K562 (cell line): ENCODE measurements around the gene TMPRSS11D. TPM values are rescaled to one million over a fixed set of nuclear protein-coding genes. Genes with fewer than 3 reads are reported as not detected.

Experiments used
- ATAC-seq: fragments of 200-7000 bp; cut with Tn5 transposase; 3 replicates; pipeline ENCODE4 v1.9.1; 2020; ENCODE audit warnings: moderate library complexity
- BruUV-seq: library from RNA; stranded (reverse); fragments of 400-500 nt; replicated peaks from 2 replicates; lab custom pipeline; 2021; lab: Mats Ljungman, UMichigan
- CTCF ChIA-PET: fragments of 300-600 bp; formaldehyde crosslinking; extraction: SDS; loops from one replicate; lab custom pipeline; 2021; ENCODE audit warnings: low intra/inter-chr PET ratio; lab: Yijun Ruan, JAX
- POLR2A ChIA-PET: fragments of 300-600, 350-650 bp; sonication (Branson Sonifier 250); formaldehyde crosslinking; extraction: SDS; loops from one replicate; lab custom pipeline; 2021; ENCODE audit warnings: antibody characterized with exemption, inconsistent platforms; lab: Yijun Ruan, JAX
- DNase-seq, 4 experiments: peaks; one replicate each; pipeline versions ENCODE4 v3.0.0 to v3.0.0-alpha.2; 2011 to 2018; ENCODE audit warnings: low spot score in 3 of 4, mixed read lengths in 3 of 4; ENCODE audit errors: extremely low read depth in 1 of 4
- FAIRE-seq: peaks from 2 replicates; lab custom pipeline; 2011; peaks lifted over from hg19 to GRCh38; lab: Jason Lieb, UNC
- H2AFZ ChIP-seq: 2 replicates; pipeline ENCODE4 v1.6.0; 2011; ENCODE audit warnings: low read depth, low read length, control low read depth, inconsistent platforms
- H3K27ac ChIP-seq: fragments of 200-600 bp; 3 replicates; pipeline ENCODE4 v1.8.0; 2011; ENCODE audit warnings: low read depth, mild to moderate bottlenecking, control low read depth, inconsistent platforms, low read length, moderate library complexity, mixed read lengths; ENCODE audit errors: extremely low read depth
- H3K27me3 ChIP-seq, 2 experiments: fragments of 300-600 bp in 1 of 2; 2 replicates in 1 of 2; 3 replicates in 1 of 2; pipeline versions ENCODE4 v1.6.0 to v1.8.0; 2011; ENCODE audit warnings: inconsistent platforms in 2 of 2, low read length in 2 of 2, mild to moderate bottlenecking in 1 of 2, mixed read lengths in 1 of 2, moderate library complexity in 1 of 2; ENCODE audit not compliant: control insufficient read depth in 2 of 2, insufficient read depth in 2 of 2
- H3K36me3 ChIP-seq: fragments of 300-600 bp; 3 replicates; pipeline ENCODE4 v1.8.0; 2011; ENCODE audit warnings: mild to moderate bottlenecking, low read length, inconsistent platforms; ENCODE audit not compliant: control insufficient read depth, insufficient read depth
- H3K4me1 ChIP-seq, 2 experiments: fragments of 200-600 bp in 1 of 2; replicated peaks in 1 of 2; 2 replicates in 1 of 2; 3 replicates in 1 of 2; pipeline versions ENCODE4 v1.5.1 to v1.8.0; 2011; ENCODE audit warnings: inconsistent platforms in 2 of 2, low read length in 2 of 2, mild to moderate bottlenecking in 1 of 2, mixed read lengths in 1 of 2, moderate library complexity in 1 of 2; ENCODE audit not compliant: control insufficient read depth in 2 of 2, insufficient read depth in 2 of 2
- H3K4me2 ChIP-seq: 2 replicates; pipeline ENCODE4 v1.6.1; 2011; ENCODE audit warnings: low read length, control low read depth, inconsistent platforms, mixed read lengths; ENCODE audit not compliant: insufficient read depth
- H3K4me3 ChIP-seq: fragments of 200-600 bp; sonication (generic), shearing (Covaris generic); 2 replicates; pipeline ENCODE4 v1.5.1; 2016; ENCODE audit warnings: control low read depth, inconsistent platforms
- H3K79me2 ChIP-seq: fragments of 200-600 bp; 3 replicates; pipeline ENCODE4 v1.8.0; 2011; ENCODE audit warnings: low read length, inconsistent platforms; ENCODE audit not compliant: control insufficient read depth, insufficient read depth
- H3K9ac ChIP-seq, 2 experiments: 2 replicates each; pipeline versions ENCODE4 v1.6.0 to v1.6.1; 2011; ENCODE audit warnings: low read depth in 2 of 2, low read length in 2 of 2, control low read depth in 1 of 2, inconsistent platforms in 1 of 2, mild to moderate bottlenecking in 1 of 2, mixed read lengths in 1 of 2; ENCODE audit not compliant: insufficient read depth in 1 of 2
- H3K9me1 ChIP-seq: one replicate; pipeline ENCODE4 v1.6.0; 2011; ENCODE audit warnings: inconsistent platforms, mild to moderate bottlenecking, low read length, moderate library complexity; ENCODE audit not compliant: control insufficient read depth, insufficient read depth
- H3K9me3 ChIP-seq: replicated peaks from 2 replicates; pipeline ENCODE4 v1.5.1; 2011; ENCODE audit warnings: low read depth, low read length, inconsistent platforms; ENCODE audit not compliant: control insufficient read depth, insufficient read depth
- H4K20me1 ChIP-seq: replicated peaks from 2 replicates; pipeline ENCODE4 v1.6.1; 2011; ENCODE audit warnings: low read length, inconsistent platforms, mixed read lengths; ENCODE audit not compliant: control insufficient read depth, insufficient read depth
- C11orf30 ChIP-seq: fragments of 450-650 bp; IDR thresholded peaks from 2 replicates; pipeline ENCODE4 v1.6.1; 2016; ENCODE audit warnings: low read depth, mild to moderate bottlenecking
- FOXA3 ChIP-seq, 2 experiments: fragments of 450-650 bp in 1 of 2; sonication (generic) in 1 of 2; formaldehyde crosslinking; IDR thresholded peaks in 1 of 2; conservative IDR thresholded peaks in 1 of 2; 2 replicates each; pipeline versions ENCODE4 v1.4.0 to v1.8.0; 2020 to 2022; ENCODE audit warnings: mild to moderate bottlenecking in 2 of 2, missing genetic modification reagents in 1 of 2
- MAFF ChIP-seq: IDR thresholded peaks from 2 replicates; pipeline ENCODE4 v1.6.1; 2012; ENCODE audit warnings: low read length, improper control_type of control experiment
- MAFG ChIP-seq: fragments of 450-650 bp; conservative IDR thresholded peaks from 2 replicates; pipeline ENCODE4 v1.6.1; 2016; ENCODE audit warnings: missing genetic modification characterization, missing compliant biosample characterization
- MYBL2 ChIP-seq, 2 experiments: fragments of 450-650 bp in 1 of 2; sonication (generic) in 1 of 2; formaldehyde crosslinking in 1 of 2; IDR thresholded peaks; 2 replicates each; pipeline versions ENCODE4 v1.6.1 to v1.8.1; 2017 to 2022; ENCODE audit warnings: borderline replicate concordance in 1 of 2, inconsistent platforms in 1 of 2, low read depth in 1 of 2, mild to moderate bottlenecking in 1 of 2, missing genetic modification reagents in 1 of 2, moderate library complexity in 1 of 2
- NR2C1 ChIP-seq, 2 experiments: fragments of 450-650 bp; IDR thresholded peaks; 2 replicates each; pipeline ENCODE4 v1.6.1; 2017; ENCODE audit warnings: mild to moderate bottlenecking in 2 of 2, antibody characterized with exemption in 1 of 2, inconsistent platforms in 1 of 2, missing compliant biosample characterization in 1 of 2, missing genetic modification characterization in 1 of 2
- PHTF2 ChIP-seq: fragments of 250-450 bp; sonication (Bioruptor Pico); IDR thresholded peaks from 2 replicates; pipeline ENCODE4 v1.5.0; 2021; ENCODE audit warnings: mild to moderate bottlenecking
- RAD51 ChIP-seq: fragments of 450-650 bp; IDR thresholded peaks from 2 replicates; pipeline ENCODE4 v1.7.1; 2016; ENCODE audit warnings: low read depth, mild to moderate bottlenecking, borderline replicate concordance
- SREBF1 ChIP-seq: fragments of 150-350 bp; IDR thresholded peaks from 2 replicates; pipeline ENCODE4 v1.6.1; 2014; ENCODE audit warnings: antibody characterized with exemption, low read depth, low read length, borderline replicate concordance
- ZNF316 ChIP-seq: fragments of 450-650 bp; IDR thresholded peaks from 2 replicates; pipeline ENCODE4 v1.6.1; 2016
- WGBS: fragments of 100-300 bp; shearing (Covaris generic); methylation state at CpG from one replicate; pipeline ENCODE4 v1.1.6; 2016; ENCODE audit warnings: low coverage, mixed read lengths; ENCODE audit not compliant: insufficient coverage; ENCODE audit errors: missing lambda C conversion rate; 5-methylcytosine and 5-hydroxymethylcytosine counted together
- in situ Hi-C: fragments of 300-500 bp; cut with MboI; formaldehyde crosslinking; loops from 4 replicates; pipeline ENCODE4 v1.15.0; 2018; ENCODE audit warnings: inconsistent platforms, mixed read lengths
- intact Hi-C: fragments of 100-400 bp; cut with micrococcal nuclease; formaldehyde crosslinking; loops from 2 replicates; pipeline ENCODE4 v1.14.2; 2022
- polyA plus RNA-seq, 8 experiments: library from polyadenylated mRNA; depleted of rRNA in 4 of 8; stranded (reverse) in 5 of 8; unstranded in 3 of 8; fragments of >200 nt; fragmentation: Nextera tagmentation in 2 of 8; fragmentation: Illumina TruSeq in 1 of 8; extraction: Ambion mirVana in 2 of 8; extraction: Trizol in 1 of 8; gene quantifications; 2 replicates each; pipeline versions ENCODE4 v1.2.1 to v1.2.3, GENCODE V29; 2011 to 2014; ENCODE audit warnings: inconsistent platforms in 1 of 8, missing spikeins in 1 of 8
- total RNA-seq, 7 experiments: library from RNA; depleted of rRNA in 6 of 7; stranded (reverse); fragments of >200 nt in 6 of 7; fragmentation: Illumina TruSeq in 2 of 7; extraction: Trizol in 2 of 7; gene quantifications; 2 replicates each; pipeline versions ENCODE4 v1.2.1 to v1.2.3, GENCODE V29; 2011 to 2021; ENCODE audit warnings: low replicate concordance in 1 of 7
- TF ChIP-seq, protein P1 (sequence below): fragments of 250-450 bp; sonication (Bioruptor Pico); IDR thresholded peaks from 2 replicates; pipeline ENCODE4 v1.4.0; 2020; ENCODE audit warnings: mild to moderate bottlenecking, moderate library complexity

The TMPRSS11D gene
- total and polyA plus RNA-seq, 9 of the 15 experiments (the other 6 are each of a cell fraction or from before 2014, with no cell fraction given), result not detected

DNA sequence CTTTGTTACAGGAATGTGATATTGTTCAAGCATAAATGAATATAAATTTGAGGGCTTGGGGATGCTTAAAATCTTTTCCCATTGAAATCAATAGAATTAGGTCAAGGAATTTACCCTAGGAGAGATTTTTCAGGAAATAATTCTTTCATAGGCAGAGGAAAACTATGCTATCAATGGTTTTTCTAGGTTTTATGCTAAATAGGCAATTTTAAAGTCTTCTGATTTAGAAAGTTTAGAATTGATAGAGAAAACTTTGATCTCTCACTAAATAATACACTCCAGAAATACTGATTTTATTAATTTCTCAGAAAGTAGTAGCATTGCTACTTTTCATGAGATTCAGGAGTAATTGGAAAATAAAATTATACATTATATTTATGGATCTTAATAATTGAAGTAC is 93.1 kb downstream of the TMPRSS11D start:
- Histone ChIP-seq H3K27ac (no peak overlapping the region), H3K4me3 (no peak overlapping the region), H3K27me3 (no peaks in the 10 kb centered on the region), H2AFZ (no peak overlapping the region), H3K9me1 (no peaks in the 10 kb centered on the region)
- CTCF ChIA-PET, result no interaction called here
- DNase-seq, result no peak
- intact Hi-C loops, result no loop called here
- in situ Hi-C loops, result no loop called here
- TF ChIP-seq MAFG (0 out of 2 replicates have a peak, but pooled peaks have one; percentile 9), MAFF (peak; percentile 26; the same call in 1 of the 2 replicates), NR2C1 (IDR thresholded peaks at IDR 0.05) (no peak), NR2C1 (tag; IDR thresholded peaks at IDR 0.05) (no peak), ZNF316 (peak; percentile 59), MYBL2 (IDR thresholded peaks at IDR 0.05; ENCODE audit: low read depth) (no peak), MYBL2 (CRISPR knock-in tag; IDR thresholded peaks at IDR 0.05; ENCODE audit: borderline replicate concordance) (no peak), C11orf30 (peak; percentile 48)
- TF ChIP-seq, all 486 proteins: peak for 4
- H3K36me3 ChIP-seq, result no peaks in the 10 kb centered on the region
- ATAC-seq (no peak), FAIRE-seq (no peak)
- POLR2A ChIA-PET, result no interaction called here
- H3K4me1 ChIP-seq, result no peaks in the 10 kb centered on the region
- no peak overlapping the region for H3K4me2 ChIP-seq
- no peaks in the 10 kb centered on the region for H3K9me3 ChIP-seq
- no peaks in the 10 kb centered on the region for H3K79me2 ChIP-seq
- no peaks in the 10 kb centered on the region for H4K20me1 ChIP-seq
- BruUV-seq, result no TSS peak
- no peak overlapping the region for H3K9ac ChIP-seq

DNA sequence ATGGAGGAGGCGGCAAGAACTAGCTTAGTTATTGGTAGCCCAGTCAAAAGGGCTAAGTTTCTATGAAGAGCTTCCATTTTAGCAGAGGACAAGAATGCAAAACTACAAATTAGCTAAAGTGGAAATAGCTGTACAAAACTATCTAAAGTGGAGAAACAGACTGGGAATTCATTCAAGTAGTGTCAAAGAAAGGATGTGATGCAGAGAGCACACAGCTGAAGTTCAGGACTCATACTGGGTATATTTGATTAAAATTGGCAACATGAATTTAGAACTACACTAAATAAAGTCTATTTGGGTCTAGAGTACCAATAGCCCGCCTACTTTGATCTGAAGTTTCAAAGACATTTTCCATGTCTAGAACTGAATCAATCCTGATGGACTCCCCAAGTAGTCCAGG is 96.5 kb downstream of the TMPRSS11D start:
- DNase-seq (no peak), FAIRE-seq (no peak), ATAC-seq (no peak)
- BruUV-seq, result no TSS peak
- no peak overlapping the region for H2AFZ ChIP-seq
- H4K20me1 ChIP-seq, result no peaks in the 10 kb centered on the region
- no peaks in the 10 kb centered on the region for H3K27me3 ChIP-seq
- no peaks in the 10 kb centered on the region for H3K9me3 ChIP-seq
- H3K36me3 ChIP-seq, result no peaks in the 10 kb centered on the region
- H3K4me3 ChIP-seq, result no peak overlapping the region
- in situ Hi-C loops, result no loop called here
- H3K4me1 ChIP-seq, result no peaks in the 10 kb centered on the region
- H3K9me1 ChIP-seq, result no peaks in the 10 kb centered on the region
- no peak overlapping the region for H3K4me2 ChIP-seq
- H3K9ac ChIP-seq, result no peak overlapping the region
- no peak overlapping the region for H3K27ac ChIP-seq
- no peaks in the 10 kb centered on the region for H3K79me2 ChIP-seq
- WGBS, result 45% methylated on average over 2 of the region's 2 CpGs
- POLR2A ChIA-PET, result no interaction called here
- CTCF ChIA-PET, result no interaction called here
- intact Hi-C loops, result no loop called here
- TF ChIP-seq FOXA3 (CRISPR knock-in tag; conservative IDR thresholded peaks at IDR 0.05 in 1 of 2, IDR thresholded peaks at IDR 0.05 in 1 of 2) (no peak), PHTF2 (CRISPR knock-in tag) (no peak), RAD51 (no peak), SREBF1 (no peak)
- TF ChIP-seq, protein P1, sequence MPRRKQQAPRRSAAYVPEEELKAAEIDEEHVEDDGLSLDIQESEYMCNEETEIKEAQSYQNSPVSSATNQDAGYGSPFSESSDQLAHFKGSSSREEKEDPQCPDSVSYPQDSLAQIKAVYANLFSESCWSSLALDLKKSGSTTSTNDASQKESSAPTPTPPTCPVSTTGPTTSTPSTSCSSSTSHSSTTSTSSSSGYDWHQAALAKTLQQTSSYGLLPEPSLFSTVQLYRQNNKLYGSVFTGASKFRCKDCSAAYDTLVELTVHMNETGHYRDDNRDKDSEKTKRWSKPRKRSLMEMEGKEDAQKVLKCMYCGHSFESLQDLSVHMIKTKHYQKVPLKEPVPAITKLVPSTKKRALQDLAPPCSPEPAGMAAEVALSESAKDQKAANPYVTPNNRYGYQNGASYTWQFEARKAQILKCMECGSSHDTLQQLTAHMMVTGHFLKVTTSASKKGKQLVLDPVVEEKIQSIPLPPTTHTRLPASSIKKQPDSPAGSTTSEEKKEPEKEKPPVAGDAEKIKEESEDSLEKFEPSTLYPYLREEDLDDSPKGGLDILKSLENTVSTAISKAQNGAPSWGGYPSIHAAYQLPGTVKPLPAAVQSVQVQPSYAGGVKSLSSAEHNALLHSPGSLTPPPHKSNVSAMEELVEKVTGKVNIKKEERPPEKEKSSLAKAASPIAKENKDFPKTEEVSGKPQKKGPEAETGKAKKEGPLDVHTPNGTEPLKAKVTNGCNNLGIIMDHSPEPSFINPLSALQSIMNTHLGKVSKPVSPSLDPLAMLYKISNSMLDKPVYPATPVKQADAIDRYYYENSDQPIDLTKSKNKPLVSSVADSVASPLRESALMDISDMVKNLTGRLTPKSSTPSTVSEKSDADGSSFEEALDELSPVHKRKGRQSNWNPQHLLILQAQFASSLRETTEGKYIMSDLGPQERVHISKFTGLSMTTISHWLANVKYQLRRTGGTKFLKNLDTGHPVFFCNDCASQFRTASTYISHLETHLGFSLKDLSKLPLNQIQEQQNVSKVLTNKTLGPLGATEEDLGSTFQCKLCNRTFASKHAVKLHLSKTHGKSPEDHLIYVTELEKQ, result no peak
